ENCODE measurements around the gene ASPSCR1. TPM values are rescaled to one million over a fixed set of nuclear protein-coding genes. Genes with fewer than 3 reads are reported as not detected.

The ASPSCR1 gene
- total RNA-seq, 1 experiment from 2014 or later, result 37.7 TPM

DNA sequence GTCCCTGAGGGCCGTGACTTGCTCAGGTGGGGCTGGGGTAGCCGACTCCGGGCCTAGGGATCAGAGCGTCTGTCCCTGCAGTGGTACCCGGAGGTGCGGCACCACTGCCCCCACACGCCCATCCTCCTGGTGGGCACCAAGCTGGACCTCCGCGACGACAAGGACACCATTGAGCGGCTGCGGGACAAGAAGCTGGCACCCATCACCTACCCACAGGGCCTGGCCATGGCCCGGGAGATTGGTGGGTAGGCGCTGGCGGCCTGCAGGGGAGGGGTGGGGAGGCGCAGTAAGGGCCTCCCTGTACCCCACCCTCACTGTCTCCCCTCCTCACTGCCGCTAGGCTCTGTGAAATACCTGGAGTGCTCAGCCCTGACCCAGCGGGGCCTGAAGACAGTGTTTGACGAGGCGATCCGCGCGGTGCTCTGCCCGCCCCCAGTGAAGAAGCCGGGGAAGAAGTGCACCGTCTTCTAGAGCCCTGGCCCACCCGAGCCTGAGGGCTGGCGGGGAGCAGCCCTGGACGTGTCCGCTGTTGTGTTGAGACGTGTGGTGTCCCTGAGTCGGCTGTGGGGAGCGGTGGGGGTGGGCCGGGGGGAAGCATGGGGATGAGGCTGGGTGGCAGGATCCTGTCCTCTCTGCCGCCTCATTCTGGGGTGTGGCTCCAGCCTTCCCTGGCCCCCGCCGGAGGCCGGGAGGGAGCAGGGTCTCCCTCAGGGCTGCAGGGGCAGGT is 56.1 kb downstream of the ASPSCR1 start:
- DNase-seq, result no peak
- CTCF ChIA-PET, result no interaction called here
- TF ChIP-seq, protein P1, sequence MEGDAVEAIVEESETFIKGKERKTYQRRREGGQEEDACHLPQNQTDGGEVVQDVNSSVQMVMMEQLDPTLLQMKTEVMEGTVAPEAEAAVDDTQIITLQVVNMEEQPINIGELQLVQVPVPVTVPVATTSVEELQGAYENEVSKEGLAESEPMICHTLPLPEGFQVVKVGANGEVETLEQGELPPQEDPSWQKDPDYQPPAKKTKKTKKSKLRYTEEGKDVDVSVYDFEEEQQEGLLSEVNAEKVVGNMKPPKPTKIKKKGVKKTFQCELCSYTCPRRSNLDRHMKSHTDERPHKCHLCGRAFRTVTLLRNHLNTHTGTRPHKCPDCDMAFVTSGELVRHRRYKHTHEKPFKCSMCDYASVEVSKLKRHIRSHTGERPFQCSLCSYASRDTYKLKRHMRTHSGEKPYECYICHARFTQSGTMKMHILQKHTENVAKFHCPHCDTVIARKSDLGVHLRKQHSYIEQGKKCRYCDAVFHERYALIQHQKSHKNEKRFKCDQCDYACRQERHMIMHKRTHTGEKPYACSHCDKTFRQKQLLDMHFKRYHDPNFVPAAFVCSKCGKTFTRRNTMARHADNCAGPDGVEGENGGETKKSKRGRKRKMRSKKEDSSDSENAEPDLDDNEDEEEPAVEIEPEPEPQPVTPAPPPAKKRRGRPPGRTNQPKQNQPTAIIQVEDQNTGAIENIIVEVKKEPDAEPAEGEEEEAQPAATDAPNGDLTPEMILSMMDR (IDR thresholded peaks at IDR 0.05; ENCODE audit: unreplicated experiment), result no peak
- BruUV-seq (replicated peaks), result no TSS peak
- Mint-ChIP-seq H3K27ac (ENCODE audit: unreplicated experiment) (no peak overlapping the region), H3K9me3 (ENCODE audit: low read depth, unreplicated experiment) (no peaks in the 10 kb centered on the region), H3K4me1 (ENCODE audit: low read depth, unreplicated experiment) (peaks cover 7% of the 10 kb centered on the region), H3K4me3 (ENCODE audit: low read depth, unreplicated experiment) (no peak overlapping the region), H3K27me3 (ENCODE audit: unreplicated experiment) (no peaks in the 10 kb centered on the region), H3K36me3 (ENCODE audit: insufficient read depth, unreplicated experiment) (peaks cover 40% of the 10 kb centered on the region)
- intact Hi-C loops (cut with micrococcal nuclease; ENCODE audit: unreplicated experiment), result no loop called here

DNA sequence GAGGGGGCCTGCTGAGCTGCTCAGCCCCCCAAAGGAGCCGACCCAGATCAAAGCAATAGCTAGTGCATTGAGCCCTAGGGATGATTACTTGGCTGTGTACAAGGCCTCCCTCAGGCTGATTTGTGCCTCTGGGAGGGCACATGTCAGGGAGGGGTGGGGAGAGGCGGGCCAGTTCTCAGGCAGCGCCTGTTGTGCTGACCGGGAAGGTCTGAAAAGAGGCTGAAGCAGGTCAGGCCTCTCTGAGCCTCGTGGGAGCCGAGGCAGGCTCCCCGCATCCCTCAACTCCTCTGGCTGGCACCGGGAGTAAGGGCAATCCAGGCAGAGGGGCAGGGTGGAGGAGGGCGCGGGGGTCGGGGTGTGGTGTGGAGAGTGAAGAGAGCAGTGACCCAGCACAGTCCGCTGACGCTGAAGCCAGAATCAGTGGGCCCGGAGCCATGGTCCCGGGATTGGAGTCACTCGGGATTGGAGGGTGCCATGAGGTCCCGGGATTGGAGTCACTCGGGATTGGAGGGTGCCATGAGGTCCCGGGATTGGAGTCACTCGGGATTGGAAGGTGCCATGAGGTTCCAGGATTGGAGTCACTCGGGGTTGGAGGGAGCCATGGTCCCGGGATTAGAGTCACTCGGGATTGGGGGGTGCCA is 57.1 kb downstream of the ASPSCR1 start:
- intact Hi-C loops (cut with micrococcal nuclease; ENCODE audit: unreplicated experiment), result no loop called here
- Mint-ChIP-seq H3K36me3 (ENCODE audit: insufficient read depth, unreplicated experiment) (peaks cover 35% of the 10 kb centered on the region), H3K4me1 (ENCODE audit: low read depth, unreplicated experiment) (peaks cover 7% of the 10 kb centered on the region), H3K27ac (ENCODE audit: unreplicated experiment) (no peak overlapping the region), H3K27me3 (ENCODE audit: unreplicated experiment) (no peaks in the 10 kb centered on the region), H3K4me3 (ENCODE audit: low read depth, unreplicated experiment) (no peak overlapping the region), H3K9me3 (ENCODE audit: low read depth, unreplicated experiment) (no peaks in the 10 kb centered on the region)
- CTCF ChIA-PET, result no interaction called here
- no TSS peak for BruUV-seq (replicated peaks)
- TF ChIP-seq, protein P1 (IDR thresholded peaks at IDR 0.05; ENCODE audit: unreplicated experiment), result no peak
- DNase-seq, result no peak

DNA sequence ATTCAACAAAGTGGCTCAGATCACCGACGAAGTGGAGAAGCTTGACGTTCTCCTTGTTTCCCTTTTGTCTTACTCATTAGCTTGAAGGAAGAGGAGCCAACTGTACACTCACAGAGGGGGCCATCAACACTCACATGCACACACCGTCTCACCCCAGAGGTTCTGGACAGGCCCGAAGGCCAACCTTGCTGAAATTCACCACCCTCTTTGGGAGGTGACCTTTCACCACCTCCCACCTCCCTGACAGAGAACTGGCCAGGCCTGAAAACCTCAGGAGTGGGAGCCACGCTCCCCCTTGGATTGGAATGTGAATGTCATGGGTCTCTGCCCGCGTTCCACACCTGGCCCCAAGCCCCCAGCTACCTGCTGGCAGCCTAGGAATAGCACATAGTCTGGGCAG is 58.1 kb downstream of the ASPSCR1 start:
- no TSS peak for BruUV-seq (replicated peaks)
- intact Hi-C loops (cut with micrococcal nuclease; ENCODE audit: unreplicated experiment), result no loop called here
- no peak overlapping the region for H3K27ac Mint-ChIP-seq (ENCODE audit: unreplicated experiment)
- H3K36me3 Mint-ChIP-seq (ENCODE audit: insufficient read depth, unreplicated experiment), result peaks cover 30% of the 10 kb centered on the region
- DNase-seq, result no peak
- CTCF ChIA-PET, result interaction anchor here (0.6 kb wide), 1 partner anchor 31 kb away, joined by 3 read pairs; no protein-coding TSS in a partner anchor
- H3K4me1 Mint-ChIP-seq (ENCODE audit: low read depth, unreplicated experiment), result peaks cover 7% of the 10 kb centered on the region
- peak overlapping the region; percentile 86 for H3K4me3 Mint-ChIP-seq (ENCODE audit: low read depth, unreplicated experiment)
- TF ChIP-seq, protein P1 (IDR thresholded peaks at IDR 0.05; ENCODE audit: unreplicated experiment), result no peak
- H3K27me3 Mint-ChIP-seq (ENCODE audit: unreplicated experiment), result no peaks in the 10 kb centered on the region
- H3K9me3 Mint-ChIP-seq (ENCODE audit: low read depth, unreplicated experiment), result no peaks in the 10 kb centered on the region

- Mint-ChIP-seq H3K27ac (ENCODE audit: unreplicated experiment) (no peak overlapping the region), H3K4me3 (ENCODE audit: low read depth, unreplicated experiment) (peak overlapping the region; percentile 86), H3K4me1 (ENCODE audit: low read depth, unreplicated experiment) (peaks cover 7% of the 10 kb centered on the region), H3K36me3 (ENCODE audit: insufficient read depth, unreplicated experiment) (peaks cover 30% of the 10 kb centered on the region), H3K9me3 (ENCODE audit: low read depth, unreplicated experiment) (no peaks in the 10 kb centered on the region), H3K27me3 (ENCODE audit: unreplicated experiment) (no peaks in the 10 kb centered on the region)
- no peak for DNase-seq
- BruUV-seq (replicated peaks), result TSS peak; percentile 84
- TF ChIP-seq, protein P1 (IDR thresholded peaks at IDR 0.05; ENCODE audit: unreplicated experiment), result no peak
- CTCF ChIA-PET, result interaction anchor here (0.8 kb wide), 1 partner anchor 31 kb away, joined by 3 read pairs; no protein-coding TSS in a partner anchor
- intact Hi-C loops (cut with micrococcal nuclease; ENCODE audit: unreplicated experiment), result no loop called here
These were observed 58.7 kb downstream of the ASPSCR1 start for GRCh38 chr17:82035956-82036633.

Measured in Calu3 (cell line).